Activated CD8-positive, alpha-beta memory T cell treated with anti-CD3 and anti-CD28 coated beads, Interleukin-2, amount 50 U/mL, for 24 hours (primary cell): ENCODE measurements around the gene SHANK1.
"Not testable (repeated sequence)": the region's sequence is repeated elsewhere in the genome, so short reads cannot be mapped to it uniquely, and the experiment has no call there.

Source experiments
- DNase-seq: peaks from one replicate; pipeline ENCODE4 v3.0.0-alpha.2; 2020; ENCODE audit errors: extremely low read depth

The SHANK1 gene

GRCh38 chr19:50719566-50719965 is at the start of gene SHANK1:
TSS of gene SHANK1 (minus strand) at chr19:50719802. CDS start at chr19:50716919, 2,883 bp downstream.
- DNase-seq, result no peak

GRCh38 chr19:50768277-50768676 is 48.7 kb upstream of the SHANK1 start:
- DNase-seq, result no peak

DNA sequence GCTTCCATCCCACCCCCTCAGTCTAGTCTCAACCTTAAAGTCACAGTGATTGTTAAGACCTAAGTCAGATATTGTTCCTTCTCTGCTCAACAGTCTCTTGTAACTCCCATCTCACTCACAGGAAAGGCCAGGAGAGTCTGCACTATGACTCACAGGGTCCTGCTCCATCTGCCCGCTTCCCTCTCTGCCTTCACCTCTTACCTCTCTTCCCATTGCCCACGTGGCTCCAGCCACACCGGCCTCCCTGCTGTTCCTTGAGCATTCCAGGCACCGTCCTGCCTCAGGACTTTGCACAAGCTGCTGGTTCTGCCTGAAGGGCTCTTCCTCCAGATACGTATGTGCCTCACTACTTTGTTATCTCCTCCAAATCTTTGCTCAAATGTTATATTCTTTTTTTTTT is 47.7 kb upstream of the SHANK1 start:
- DNase-seq, result not testable (repeated sequence)

GRCh38 chr19:50766746-50767145 is 47.1 kb upstream of the SHANK1 start:
- DNase-seq, result not testable (repeated sequence)

GRCh38 chr19:50764409-50764808 is 44.8 kb upstream of the SHANK1 start:
- DNase-seq, result no peak

DNA sequence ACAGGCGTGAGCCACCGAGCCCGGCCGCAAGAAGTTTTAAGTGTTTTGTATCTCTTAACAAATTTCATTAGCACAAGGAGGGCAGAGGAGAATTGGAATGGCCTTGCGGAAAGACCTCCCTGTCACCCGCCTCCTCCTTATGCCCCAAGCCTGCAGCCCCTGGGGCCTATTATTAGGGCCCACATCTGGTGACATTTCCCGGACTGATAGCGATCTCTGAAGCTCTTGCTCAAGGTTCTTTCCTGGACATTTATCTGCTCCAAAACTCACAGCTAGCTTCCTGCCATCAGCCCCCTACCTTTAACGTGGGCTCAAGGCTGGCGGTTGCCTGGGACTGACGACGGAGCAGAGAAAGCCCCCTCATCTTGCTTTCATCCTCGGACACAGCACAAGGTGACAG is 43.9 kb upstream of the SHANK1 start:
- not testable (repeated sequence) for DNase-seq

- DNase-seq, result not testable (repeated sequence)
These were observed 41.9 kb upstream of the SHANK1 start for GRCh38 chr19:50761501-50761900.

- DNase-seq, result no peak
These were observed 40.3 kb upstream of the SHANK1 start for GRCh38 chr19:50759886-50760285.

DNA sequence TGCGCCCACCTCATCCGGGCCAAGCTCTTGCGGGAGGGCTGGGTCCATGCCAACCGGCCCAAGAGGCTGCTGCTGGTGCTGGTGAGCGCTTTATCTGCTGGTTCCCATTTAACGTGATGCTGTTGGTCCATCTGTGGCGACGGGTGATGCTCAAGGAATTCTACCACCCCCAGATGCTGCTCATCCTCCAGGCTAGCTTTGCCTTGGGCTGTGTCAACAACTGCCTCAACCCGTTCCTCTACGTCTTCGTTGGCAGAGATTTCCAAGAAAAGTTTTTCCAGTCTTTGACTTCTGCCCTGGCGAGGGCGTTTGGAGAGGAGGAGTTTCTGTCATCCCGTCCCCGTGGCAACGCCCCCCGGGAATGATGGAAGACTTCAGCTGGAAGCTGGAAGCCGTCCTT is 39.5 kb upstream of the SHANK1 start:
- DNase-seq, result not testable (repeated sequence)

DNA sequence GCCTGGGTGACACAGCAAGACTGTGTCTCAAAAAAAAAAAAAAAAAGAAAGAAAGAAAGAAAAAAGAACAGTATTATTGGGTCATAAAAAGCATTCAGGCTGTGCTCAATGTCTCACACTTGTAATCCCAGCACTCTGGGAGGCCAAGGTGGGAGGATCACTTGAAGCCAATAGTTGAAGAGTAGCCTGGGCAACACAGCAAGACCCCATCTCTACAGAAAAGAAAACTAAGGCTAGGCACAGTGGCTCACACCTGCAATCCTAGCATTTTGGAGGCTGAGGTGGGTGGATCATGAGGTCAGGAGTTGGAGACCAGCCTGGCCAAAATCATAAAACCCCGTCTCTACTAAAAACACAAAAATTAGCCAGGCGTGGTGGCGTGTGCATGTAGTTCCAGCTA is 38.0 kb upstream of the SHANK1 start:
- DNase-seq, result not testable (repeated sequence)

- DNase-seq, result not testable (repeated sequence)
These were observed 36.6 kb upstream of the SHANK1 start for GRCh38 chr19:50756244-50756643.

- no peak for DNase-seq
These were observed 34.3 kb upstream of the SHANK1 start for GRCh38 chr19:50753879-50754278.

DNA sequence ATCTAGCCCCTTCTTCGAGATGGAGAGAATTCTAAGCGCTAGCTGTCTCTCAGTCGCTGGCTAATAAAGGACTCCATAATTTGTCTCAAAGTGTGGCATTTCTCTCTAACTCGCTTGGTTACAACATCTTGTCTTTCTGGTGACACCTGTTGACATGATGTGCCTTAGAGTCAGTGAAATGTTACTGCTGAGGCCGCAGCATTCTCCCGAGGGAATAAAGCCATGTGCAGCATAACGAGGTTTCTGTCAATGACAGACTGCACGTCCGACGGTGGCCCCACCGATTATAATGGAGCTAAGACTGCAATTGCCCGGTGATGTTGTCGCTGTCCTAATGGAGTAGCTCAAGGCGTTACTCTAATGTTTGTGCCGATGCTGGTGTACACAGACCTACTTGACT is 30.4 kb upstream of the SHANK1 start:
- no peak for DNase-seq

GRCh38 chr19:50749490-50749889 is 29.9 kb upstream of the SHANK1 start:
- no peak for DNase-seq

DNA sequence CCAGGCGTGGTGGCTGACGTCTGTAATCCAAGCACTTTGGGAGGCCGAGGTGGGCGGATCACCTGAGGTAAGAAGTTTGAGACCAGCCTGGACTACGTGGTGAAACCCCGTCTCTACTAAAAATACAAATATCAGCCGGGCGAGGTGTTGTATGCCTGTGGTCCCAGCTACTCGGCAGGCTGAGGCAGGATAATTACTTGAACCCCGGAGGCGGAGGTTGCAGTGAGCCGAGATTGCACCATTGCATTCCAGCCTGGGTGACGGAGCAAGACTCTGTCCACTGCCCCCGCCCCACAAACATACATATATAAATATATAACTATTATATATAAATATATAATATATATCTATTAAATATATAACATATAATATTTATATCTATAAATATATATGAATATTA is 27.5 kb upstream of the SHANK1 start:
- DNase-seq, result not testable (repeated sequence)

GRCh38 chr19:50745221-50745620 is 25.6 kb upstream of the SHANK1 start:
- DNase-seq, result no peak

DNA sequence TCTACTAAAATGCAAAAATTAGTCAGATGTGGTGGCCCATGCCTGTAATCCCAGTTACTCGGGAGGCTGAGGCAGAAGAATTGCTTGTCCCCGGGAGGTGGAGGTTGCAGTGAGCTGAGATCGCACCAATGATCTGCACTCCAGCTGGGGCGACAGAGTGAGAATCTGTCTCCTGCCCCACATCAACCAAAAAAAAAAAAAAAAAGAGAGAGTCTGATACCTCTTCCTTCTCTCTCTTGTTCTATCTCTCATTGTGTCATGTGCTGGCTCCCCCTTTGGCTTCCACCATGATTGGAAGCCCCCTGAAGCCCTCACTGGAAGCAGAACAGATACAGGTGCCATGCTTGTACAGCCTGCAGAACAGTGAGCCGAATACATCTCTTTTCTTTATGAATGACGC is 23.9 kb upstream of the SHANK1 start:
- DNase-seq, result no peak

DNA sequence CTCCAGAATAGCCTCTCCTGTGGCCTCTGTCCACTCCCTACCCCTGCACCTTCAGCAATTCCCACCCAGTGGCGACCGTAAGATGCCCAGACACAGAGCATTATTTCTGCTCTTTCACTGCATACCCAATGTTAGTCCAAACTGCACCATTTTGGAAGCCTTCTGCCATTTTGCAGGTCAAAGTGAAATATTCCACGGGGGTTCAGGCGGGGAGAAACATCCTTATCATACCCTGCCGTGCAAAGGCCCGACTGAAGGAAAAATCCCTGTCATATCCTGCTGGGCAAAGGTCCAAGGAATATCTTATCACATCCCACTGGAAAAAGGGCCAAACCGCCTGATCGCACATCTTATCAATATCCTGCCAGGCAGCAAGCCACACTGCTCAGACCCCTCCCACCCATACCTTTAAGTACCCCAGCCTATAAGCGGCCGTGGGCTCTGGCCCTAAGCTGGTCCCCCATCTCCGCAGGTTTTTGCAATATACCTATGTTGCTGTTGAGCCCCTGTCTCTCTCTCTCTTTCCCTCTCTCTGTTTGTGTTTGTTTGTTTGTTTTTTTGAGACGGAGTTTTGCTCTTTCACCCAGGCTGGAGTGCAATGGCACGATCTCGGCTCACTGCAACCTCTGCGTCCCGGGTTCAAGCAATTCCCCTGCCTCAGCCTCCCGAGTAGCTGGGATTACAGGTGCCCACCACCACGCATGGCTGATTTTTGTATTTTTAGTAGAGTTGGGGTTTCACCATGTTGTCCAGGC is 21.8 kb upstream of the SHANK1 start:
- DNase-seq, result no peak

- no peak for DNase-seq
These were observed 20.4 kb upstream of the SHANK1 start for GRCh38 chr19:50739914-50740426.

- no peak for DNase-seq
These were observed 19.7 kb upstream of the SHANK1 start for GRCh38 chr19:50739132-50739913.

GRCh38 chr19:50736338-50736737 is 16.7 kb upstream of the SHANK1 start:
- DNase-seq, result no peak

DNA sequence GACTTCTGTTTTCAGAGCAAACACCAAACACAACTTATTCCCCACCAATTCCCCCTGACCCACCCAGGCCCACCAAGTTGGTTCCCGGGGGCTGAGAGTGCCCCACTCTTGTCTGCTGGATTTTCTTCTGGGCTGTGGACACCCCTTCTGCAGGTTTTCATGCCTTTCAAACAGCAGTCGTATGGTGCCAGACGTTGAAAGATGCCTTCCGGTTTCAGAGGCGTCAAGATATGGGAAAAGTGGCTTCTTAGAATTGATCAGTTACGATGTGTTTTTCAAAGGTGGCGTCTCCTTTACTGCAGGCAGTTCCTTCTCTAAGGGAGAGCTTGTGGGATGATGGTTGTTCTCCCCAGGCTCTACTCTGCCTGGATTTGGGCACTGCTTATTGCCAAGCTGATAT is 16.3 kb upstream of the SHANK1 start:
- DNase-seq, result no peak

DNA sequence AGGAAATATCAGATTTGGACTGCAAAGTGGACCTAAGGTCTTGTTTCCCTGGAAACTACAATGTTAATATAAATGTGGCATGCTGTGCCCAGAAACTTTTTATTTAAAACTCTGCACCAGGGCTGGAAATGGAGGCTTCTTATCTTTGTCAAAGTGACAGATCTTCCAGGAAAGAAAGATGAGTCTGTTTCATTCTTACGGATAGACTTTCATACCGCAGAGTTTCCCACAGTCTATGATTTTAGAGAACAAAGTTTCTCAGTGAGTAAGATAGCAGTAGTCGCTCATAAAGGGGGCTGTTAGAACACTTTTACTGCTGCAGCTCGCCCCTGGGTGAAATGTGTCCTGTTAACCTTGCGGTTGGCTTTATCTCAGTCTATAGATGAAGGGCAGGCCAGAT is 10.3 kb upstream of the SHANK1 start:
- no peak for DNase-seq
